Retinal pigment epithelial cell (primary cell): ENCODE results near the gene P3H2.

ENCODE experiments used
- DNase-seq: peaks from one replicate; pipeline ENCODE4 v3.0.0-alpha.2; 2010; ENCODE audit warnings: low read depth
- H3K4me3 ChIP-seq: 2 replicates; pipeline ENCODE4 v1.5.1; 2011; ENCODE audit warnings: mild to moderate bottlenecking, low read length, control low read depth, moderate library complexity
- CTCF ChIP-seq: conservative IDR thresholded peaks from 2 replicates; pipeline ENCODE4 v1.5.1; 2011; ENCODE audit warnings: low read depth, low read length, control low read depth, inconsistent platforms

The P3H2 gene

GRCh38 chr3:190012314-190012782, 108.3 kb downstream of the P3H2 start:
- no peak for TF ChIP-seq CTCF
- DNase-seq = peak; percentile 78
- peak overlapping the region; percentile 15 for H3K4me3 ChIP-seq

- no peak for TF ChIP-seq CTCF
- H3K4me3 ChIP-seq = no peak overlapping the region
- no peak for DNase-seq
Observed at GRCh38 chr3:190010486-190010885, 110.2 kb downstream of the P3H2 start.

DNA sequence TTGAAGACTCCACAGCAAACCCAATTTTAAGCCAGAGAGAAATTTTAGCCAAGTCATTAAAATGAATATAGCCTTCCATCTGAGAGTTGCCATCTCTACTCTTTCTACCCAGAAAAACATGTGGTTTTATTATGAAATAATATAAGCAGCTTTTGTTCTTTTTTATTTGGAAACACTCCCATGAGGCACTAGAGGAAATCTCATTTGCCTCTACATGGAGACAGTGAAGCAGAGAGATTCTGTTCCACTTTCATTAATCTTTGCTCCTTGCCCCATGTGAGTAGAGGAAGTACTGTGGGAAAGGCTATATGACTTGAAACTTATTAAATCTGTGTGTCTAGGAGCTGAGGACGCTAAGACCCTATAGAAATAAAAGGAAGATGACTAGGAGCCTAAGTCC, 111.1 kb downstream of the P3H2 start:
- H3K4me3 ChIP-seq = no peak overlapping the region
- no peak for DNase-seq
- TF ChIP-seq CTCF = no peak

DNA sequence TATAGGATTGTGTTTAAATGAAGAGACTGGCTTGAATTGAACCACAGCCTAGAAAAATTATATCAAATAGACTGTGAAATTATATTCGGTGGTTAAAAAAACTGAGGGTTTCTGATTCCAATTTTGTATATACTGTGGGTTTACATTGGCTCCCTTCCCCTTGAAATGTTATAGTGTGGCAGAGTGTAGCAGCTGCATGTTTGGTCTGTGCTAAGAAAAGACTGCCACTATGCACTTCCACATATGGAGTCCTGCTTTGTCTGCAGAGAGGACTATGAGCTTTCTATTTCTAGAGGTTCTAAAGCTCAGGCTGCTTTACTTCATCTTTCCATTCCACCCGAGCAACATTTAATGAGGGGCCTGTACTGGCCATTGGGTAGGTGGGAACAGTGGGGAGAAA, 112.3 kb downstream of the P3H2 start:
- no peak for DNase-seq
- H3K4me3 ChIP-seq = no peak overlapping the region
- no peak for TF ChIP-seq CTCF

DNA sequence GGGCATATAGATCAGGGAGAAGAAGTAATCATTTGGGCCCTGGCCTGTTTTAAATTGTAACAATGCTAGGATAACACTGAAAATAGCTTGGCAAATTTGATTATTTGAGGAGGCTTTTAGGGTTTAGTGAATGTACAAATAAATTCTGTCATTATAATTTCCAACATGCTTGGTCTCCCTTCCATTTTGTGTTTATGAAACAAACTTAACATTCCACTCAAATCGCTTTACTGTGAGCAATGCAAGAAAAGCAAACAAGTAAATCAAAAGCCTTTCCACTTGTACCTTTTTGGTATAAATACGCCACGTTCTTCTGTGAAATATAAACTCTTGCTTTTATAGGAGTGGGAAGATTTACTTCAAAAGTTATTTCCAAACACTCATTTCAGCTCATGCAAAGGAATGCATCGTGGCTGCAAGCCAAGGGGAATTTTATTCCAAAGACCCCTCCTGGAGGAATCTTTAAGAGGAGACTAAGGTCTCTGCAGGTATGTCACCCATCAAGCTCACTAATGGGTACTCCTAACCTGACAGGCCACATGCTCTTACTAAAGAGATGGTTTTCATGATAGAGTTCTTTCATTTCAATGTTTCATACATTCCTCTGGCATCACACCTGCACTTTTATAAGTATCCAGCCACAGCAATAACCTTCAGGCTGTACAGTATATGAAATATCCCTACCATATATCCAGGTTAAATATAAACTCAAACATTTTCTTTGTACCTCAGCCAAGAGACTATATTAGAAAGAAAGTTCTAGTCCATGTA, 115.2 kb downstream of the P3H2 start:
- H3K4me3 ChIP-seq = no peak overlapping the region
- DNase-seq = no peak
- TF ChIP-seq CTCF = no peak

- no peak overlapping the region for H3K4me3 ChIP-seq
- no peak for TF ChIP-seq CTCF
Observed at GRCh38 chr3:190004656-190005055, 116.0 kb downstream of the P3H2 start.

DNA sequence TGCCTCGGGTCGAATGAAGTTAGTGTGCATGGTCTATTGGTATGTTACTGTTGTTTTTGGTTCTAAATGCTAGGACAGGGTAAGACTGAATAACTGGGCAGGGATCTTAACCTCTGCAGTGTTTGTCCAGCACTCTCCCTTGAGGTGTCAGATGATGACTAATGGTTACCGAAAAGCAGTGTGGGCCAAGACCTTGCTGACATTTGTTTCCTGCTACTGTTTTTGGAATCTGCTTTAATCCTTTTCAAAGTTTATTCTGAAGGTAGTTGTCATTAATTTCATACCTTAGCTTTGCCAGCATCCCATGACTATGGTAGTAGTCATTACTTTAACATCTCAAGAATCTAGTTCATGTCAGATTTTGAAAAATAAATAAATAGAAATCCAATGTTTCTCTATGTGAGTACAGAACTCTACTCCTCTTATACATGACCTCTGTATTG, 117.0 kb downstream of the P3H2 start:
- no peak for TF ChIP-seq CTCF
- DNase-seq = peak; percentile 73
- H3K4me3 ChIP-seq = no peak overlapping the region

More at GRCh38 chr3:190004656-190005055, 116.0 kb downstream of the P3H2 start:
- no peak for DNase-seq
